COLO668 (cell line): ENCODE measurements around the gene FAF1.
A peak's percentile ranks its signal among the peaks of the same experiment; 100 is the strongest.

ENCODE experiments used
- DNase-seq: peaks from one replicate; lab custom pipeline; 2025; ENCODE audit not compliant: unreplicated experiment; lab: John Stamatoyannopoulos, UW

FAF1 gene

GRCh38 chr1:50508040-50508586 is 452.0 kb downstream of the FAF1 start:
- DNase-seq: no peak

GRCh38 chr1:50505427-50505826 is 454.6 kb downstream of the FAF1 start:
- no peak for DNase-seq

- DNase-seq: no peak
Observed at GRCh38 chr1:50503515-50503914, 456.6 kb downstream of the FAF1 start.

GRCh38 chr1:50502147-50502546 is 457.9 kb downstream of the FAF1 start:
- no peak for DNase-seq

GRCh38 chr1:50497007-50497406 is 463.1 kb downstream of the FAF1 start:
- no peak for DNase-seq

- DNase-seq: peak; percentile 61
Observed at GRCh38 chr1:50493710-50494109, 466.4 kb downstream of the FAF1 start.

GRCh38 chr1:50492142-50492541 is 467.9 kb downstream of the FAF1 start:
- no peak for DNase-seq

- no peak for DNase-seq
Observed at GRCh38 chr1:50491142-50491541, 468.9 kb downstream of the FAF1 start.

GRCh38 chr1:50490640-50491039 is 469.4 kb downstream of the FAF1 start:
- DNase-seq: no peak

GRCh38 chr1:50488876-50489275 is 471.2 kb downstream of the FAF1 start:
- DNase-seq: no peak

- no peak for DNase-seq
Observed at GRCh38 chr1:50488356-50488755, 471.7 kb downstream of the FAF1 start.

GRCh38 chr1:50487725-50488124 is 472.3 kb downstream of the FAF1 start:
- DNase-seq: no peak

GRCh38 chr1:50481142-50481736 is 478.8 kb downstream of the FAF1 start:
- no peak for DNase-seq

GRCh38 chr1:50476800-50477199 is 483.3 kb downstream of the FAF1 start:
- DNase-seq: no peak

- no peak for DNase-seq
Observed at GRCh38 chr1:50474859-50475809, 484.9 kb downstream of the FAF1 start.

- DNase-seq: no peak
Observed at GRCh38 chr1:50473513-50473912, 486.6 kb downstream of the FAF1 start.

- DNase-seq: no peak
Observed at GRCh38 chr1:50471967-50472366, 488.1 kb downstream of the FAF1 start.

- no peak for DNase-seq
Observed at GRCh38 chr1:50462964-50463363, 497.1 kb downstream of the FAF1 start.

GRCh38 chr1:50458507-50458906 is 501.6 kb downstream of the FAF1 start:
- no peak for DNase-seq

- DNase-seq: no peak
Observed at GRCh38 chr1:50454911-50455310, 505.2 kb downstream of the FAF1 start.

- no peak for DNase-seq
Observed at GRCh38 chr1:50453266-50453665, 506.8 kb downstream of the FAF1 start.

- no peak for DNase-seq
Observed at GRCh38 chr1:50452700-50453099, 507.4 kb downstream of the FAF1 start.
